Activated T-cell treated with anti-CD3 and anti-CD28 coated beads, Interleukin-2, amount 50 U/mL, for 72 hours (primary cell): Measurements from ENCODE around the gene ACAP3. TPM values are rescaled to one million over a fixed set of nuclear protein-coding genes. Genes with fewer than 3 reads are reported as not detected.
A peak's percentile ranks its signal among the peaks of the same experiment; 100 is the strongest.

Experiments
- ATAC-seq, 2 donors: fragments of 150-1000 bp; cut with Tn5 transposase; replicated peaks in 1 of 2; 2 replicates each; pipeline ENCODE4 v1.10.0; 2021; ENCODE audit warnings: moderate library complexity in 2 of 2, mild to moderate bottlenecking in 1 of 2
- DNase-seq, 2 donors: peaks; one replicate each; pipeline ENCODE4 v3.0.0; 2021 to 2022; ENCODE audit warnings: mixed read lengths in 1 of 2
- H3K27ac Mint-ChIP-seq: one replicate; pipeline ENCODE4 v1.8.0; 2022; ENCODE audit warnings: mild to moderate bottlenecking, moderate library complexity, mixed read lengths
- H3K27me3 Mint-ChIP-seq: one replicate; pipeline ENCODE4 v1.8.0; 2022; ENCODE audit warnings: low read depth, mixed read lengths
- H3K36me3 Mint-ChIP-seq, 2 donors: one replicate each; pipeline ENCODE4 v1.8.0; 2022; ENCODE audit warnings: mixed read lengths in 2 of 2, mild to moderate bottlenecking in 1 of 2; ENCODE audit not compliant: insufficient read depth in 2 of 2
- H3K4me1 Mint-ChIP-seq: one replicate; pipeline ENCODE4 v1.8.0; 2022; ENCODE audit warnings: low read depth, mixed read lengths
- H3K4me3 Mint-ChIP-seq, 2 donors: one replicate each; pipeline ENCODE4 v1.8.0; 2022; ENCODE audit warnings: mild to moderate bottlenecking in 2 of 2, mixed read lengths in 2 of 2, moderate library complexity in 2 of 2
- H3K9me3 Mint-ChIP-seq, 2 donors: one replicate each; pipeline ENCODE4 v1.8.0; 2022; ENCODE audit warnings: mixed read lengths in 2 of 2
- total RNA-seq, 2 donors: library from RNA; stranded (reverse); gene quantifications; one replicate each; pipeline ENCODE4 v1.2.3, GENCODE V29; 2022

The ACAP3 gene
- total RNA-seq, 2 donors from 2014 or later, result 28.6 to 37.9 TPM

GRCh38 chr1:1312450-1313314 lies 5.0 kb upstream of the ACAP3 start:
- H3K4me1 Mint-ChIP-seq, result no peaks in the 10 kb centered on the region
- H3K27me3 Mint-ChIP-seq, result no peaks in the 10 kb centered on the region
- no peak for ATAC-seq
- H3K9me3 Mint-ChIP-seq, result no peaks in the 10 kb centered on the region
- H3K27ac Mint-ChIP-seq, result no peak overlapping the region
- no peak overlapping the region for H3K4me3 Mint-ChIP-seq
- peaks cover 0 to 1% of the 10 kb centered on the region in 2 donors for H3K36me3 Mint-ChIP-seq
- no peak for DNase-seq

DNA sequence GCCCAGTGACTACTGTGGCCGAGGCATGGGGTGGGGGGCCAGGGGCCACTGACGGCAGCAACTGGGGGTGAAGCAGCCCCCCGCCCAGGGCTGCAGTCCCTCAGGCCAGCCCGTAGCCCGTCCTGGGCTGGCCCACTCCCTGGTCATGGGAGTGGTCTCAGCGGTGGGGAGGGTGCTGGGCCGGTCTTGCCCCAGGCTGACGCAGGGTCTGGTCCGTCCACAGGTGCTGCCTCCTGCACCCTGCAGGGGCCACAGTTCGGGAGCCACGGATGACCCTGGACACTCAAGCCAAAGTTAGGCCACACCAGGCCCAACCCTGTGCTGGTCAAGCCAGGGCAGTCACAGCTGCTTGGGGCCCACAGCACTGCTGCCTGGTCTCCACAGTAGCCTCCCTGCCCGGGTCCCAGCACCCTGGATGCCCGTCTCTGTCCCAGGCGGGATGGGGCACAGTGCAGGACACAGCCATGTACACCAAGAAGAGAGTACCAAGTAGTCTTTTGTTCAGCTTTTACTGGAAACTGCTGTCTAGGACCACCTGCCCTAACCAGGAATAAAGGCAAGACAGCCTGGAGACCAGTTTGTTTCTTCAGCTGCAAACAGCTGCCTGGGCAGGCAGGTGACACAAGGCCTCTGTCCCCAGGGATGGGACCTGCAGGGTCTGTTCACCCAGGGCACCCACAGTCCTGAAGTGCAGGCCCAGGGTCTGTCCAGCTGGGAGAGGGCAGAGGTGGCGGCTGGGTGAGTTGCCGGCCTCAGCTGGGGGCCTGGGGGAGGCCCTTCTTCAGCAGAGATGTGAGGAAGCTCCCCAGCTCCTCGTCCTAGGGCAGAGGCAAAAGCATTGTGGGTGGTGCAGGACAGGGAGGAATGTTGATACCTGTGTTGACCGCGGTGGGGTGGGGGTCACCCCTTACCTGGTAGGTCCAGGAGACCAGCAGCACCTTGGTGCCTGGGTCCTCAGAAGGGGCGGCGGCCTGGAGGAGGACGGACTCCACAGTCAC lies 3.7 kb upstream of the ACAP3 start:
- no peak overlapping the region for H3K27ac Mint-ChIP-seq
- H3K27me3 Mint-ChIP-seq, result no peaks in the 10 kb centered on the region
- no peak for ATAC-seq
- peaks cover 7% of the 10 kb centered on the region for H3K4me1 Mint-ChIP-seq
- H3K9me3 Mint-ChIP-seq, result no peaks in the 10 kb centered on the region
- H3K4me3 Mint-ChIP-seq, result no peak overlapping the region
- H3K36me3 Mint-ChIP-seq, result peaks cover 0 to 1% of the 10 kb centered on the region in 2 donors
- DNase-seq, result no peak

DNA sequence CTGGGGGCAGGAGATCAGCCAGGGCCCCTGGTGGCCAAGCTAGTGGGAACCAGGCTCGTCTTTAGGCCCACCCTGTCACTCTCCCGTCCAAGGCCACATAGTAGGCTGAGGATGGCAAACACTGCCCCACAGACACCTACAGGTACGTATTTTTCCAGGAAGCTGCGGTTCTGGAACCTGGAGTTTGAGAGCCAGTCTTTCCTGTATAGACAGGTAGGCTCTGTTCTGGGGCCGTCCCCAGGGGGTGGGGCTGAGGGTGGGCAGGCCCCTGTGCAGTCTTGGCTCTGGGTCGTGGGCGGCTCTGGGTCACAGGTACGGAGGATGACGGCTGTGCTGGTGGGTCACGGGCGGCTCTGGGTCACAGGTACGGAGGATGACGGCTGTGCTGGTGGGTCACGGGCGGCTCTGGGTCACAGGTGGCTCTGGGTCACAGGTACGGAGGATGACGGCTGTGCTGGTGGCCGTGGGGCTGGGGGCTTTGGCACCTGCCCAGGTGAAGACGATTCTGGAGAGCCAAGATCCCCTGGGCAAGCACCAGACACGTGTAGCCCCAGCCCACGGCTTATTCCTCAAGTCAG lies 2.8 kb upstream of the ACAP3 start:
- ATAC-seq (no peak), DNase-seq (no peak)
- Mint-ChIP-seq H3K9me3 (no peaks in the 10 kb centered on the region), H3K27ac (no peak overlapping the region), H3K4me3 (peak overlapping the region; percentile 32 to 78), H3K4me1 (peaks cover 15% of the 10 kb centered on the region), H3K36me3 (peaks cover 0 to 1% of the 10 kb centered on the region in 2 donors), H3K27me3 (no peaks in the 10 kb centered on the region)

- Mint-ChIP-seq H3K9me3 (no peaks in the 10 kb centered on the region), H3K27me3 (no peaks in the 10 kb centered on the region), H3K36me3 (peaks cover 0 to 1% of the 10 kb centered on the region in 2 donors), H3K27ac (no peak overlapping the region), H3K4me3 (peak overlapping the region; percentile 78), H3K4me1 (peaks cover 16% of the 10 kb centered on the region)
- DNase-seq (no peak), ATAC-seq (no peak)
Measured at GRCh38 chr1:1310109-1310385, 2.3 kb upstream of the ACAP3 start.

GRCh38 chr1:1309251-1310108 lies 1.8 kb upstream of the ACAP3 start:
- Mint-ChIP-seq H3K9me3 (no peaks in the 10 kb centered on the region), H3K27ac (no peak overlapping the region), H3K4me3 (peak overlapping the region; percentile 78), H3K4me1 (peaks cover 16% of the 10 kb centered on the region), H3K36me3 (peaks cover 0 to 1% of the 10 kb centered on the region in 2 donors), H3K27me3 (no peaks in the 10 kb centered on the region)
- DNase-seq (peak in 1 of 2 donors; percentile 28), ATAC-seq (no peak)

- DNase-seq (no peak), ATAC-seq (no peak)
- H3K4me1 Mint-ChIP-seq, result peaks cover 16% of the 10 kb centered on the region
- H3K27ac Mint-ChIP-seq, result no peak overlapping the region
- no peaks in the 10 kb centered on the region for H3K27me3 Mint-ChIP-seq
- H3K36me3 Mint-ChIP-seq, result peaks cover 0 to 1% of the 10 kb centered on the region in 2 donors
- no peaks in the 10 kb centered on the region for H3K9me3 Mint-ChIP-seq
- H3K4me3 Mint-ChIP-seq, result peak overlapping the region; percentile 78 to 87
Measured at GRCh38 chr1:1308756-1309250, 1.1 kb upstream of the ACAP3 start.

- no peak overlapping the region for H3K27ac Mint-ChIP-seq
Measured at GRCh38 chr1:1307261-1307922, 338 bp downstream of the ACAP3 start.

GRCh38 chr1:1306661-1307260 lies 969 bp downstream of the ACAP3 start:
- DNase-seq, result no peak
- no peaks in the 10 kb centered on the region for H3K9me3 Mint-ChIP-seq

More at GRCh38 chr1:1307261-1307922, 338 bp downstream of the ACAP3 start:
- peak in 1 of 2 donors; percentile 0 for ATAC-seq
- Mint-ChIP-seq H3K27me3 (no peaks in the 10 kb centered on the region), H3K36me3 (no peaks in the 10 kb centered on the region), H3K9me3 (no peaks in the 10 kb centered on the region), H3K4me1 (peaks cover 16% of the 10 kb centered on the region), H3K4me3 (peak overlapping the region; percentile 87 to 92)
- DNase-seq, result no peak

DNA sequence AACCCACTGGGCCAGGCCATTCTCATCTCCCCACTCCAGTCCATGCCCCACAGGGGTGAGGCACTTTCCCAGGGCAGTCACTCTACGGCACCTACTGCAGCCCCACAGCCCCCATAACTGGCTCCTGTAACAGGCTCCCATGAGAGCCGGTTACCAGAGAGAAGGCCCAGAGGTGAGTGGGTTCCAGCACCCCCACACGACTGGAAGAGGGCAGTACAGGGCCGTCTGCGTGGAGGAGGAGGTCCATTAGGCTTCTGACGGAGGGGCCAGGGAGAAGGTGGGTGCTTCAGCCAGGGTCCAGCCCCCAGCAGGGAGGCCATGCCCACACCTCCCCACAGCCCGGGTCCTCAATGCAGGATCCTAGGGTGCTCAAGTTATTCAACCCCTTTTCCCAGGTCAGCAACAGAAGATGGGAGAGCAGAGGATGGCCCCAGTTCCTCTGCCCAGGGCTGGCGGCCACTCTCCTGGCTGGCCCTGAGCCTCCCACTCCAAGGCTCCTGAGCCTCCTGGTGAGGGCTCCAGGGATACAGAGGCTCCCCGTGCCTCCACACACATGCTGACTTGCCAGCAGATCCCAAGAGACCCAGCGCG lies 1.6 kb downstream of the ACAP3 start:
- peak in 1 of 2 donors; percentile 46 for DNase-seq
- Mint-ChIP-seq H3K4me3 (peak overlapping the region; percentile 87 to 92), H3K9me3 (no peaks in the 10 kb centered on the region), H3K27me3 (no peaks in the 10 kb centered on the region), H3K4me1 (peaks cover 16% of the 10 kb centered on the region), H3K27ac (no peak overlapping the region), H3K36me3 (no peaks in the 10 kb centered on the region)
- ATAC-seq, result no peak

More at GRCh38 chr1:1306661-1307260, 969 bp downstream of the ACAP3 start:
- Mint-ChIP-seq H3K4me3 (peak overlapping the region; percentile 87 to 92), H3K27ac (no peak overlapping the region), H3K36me3 (no peaks in the 10 kb centered on the region), H3K4me1 (peaks cover 16% of the 10 kb centered on the region), H3K27me3 (no peaks in the 10 kb centered on the region)
- no peak for ATAC-seq

DNA sequence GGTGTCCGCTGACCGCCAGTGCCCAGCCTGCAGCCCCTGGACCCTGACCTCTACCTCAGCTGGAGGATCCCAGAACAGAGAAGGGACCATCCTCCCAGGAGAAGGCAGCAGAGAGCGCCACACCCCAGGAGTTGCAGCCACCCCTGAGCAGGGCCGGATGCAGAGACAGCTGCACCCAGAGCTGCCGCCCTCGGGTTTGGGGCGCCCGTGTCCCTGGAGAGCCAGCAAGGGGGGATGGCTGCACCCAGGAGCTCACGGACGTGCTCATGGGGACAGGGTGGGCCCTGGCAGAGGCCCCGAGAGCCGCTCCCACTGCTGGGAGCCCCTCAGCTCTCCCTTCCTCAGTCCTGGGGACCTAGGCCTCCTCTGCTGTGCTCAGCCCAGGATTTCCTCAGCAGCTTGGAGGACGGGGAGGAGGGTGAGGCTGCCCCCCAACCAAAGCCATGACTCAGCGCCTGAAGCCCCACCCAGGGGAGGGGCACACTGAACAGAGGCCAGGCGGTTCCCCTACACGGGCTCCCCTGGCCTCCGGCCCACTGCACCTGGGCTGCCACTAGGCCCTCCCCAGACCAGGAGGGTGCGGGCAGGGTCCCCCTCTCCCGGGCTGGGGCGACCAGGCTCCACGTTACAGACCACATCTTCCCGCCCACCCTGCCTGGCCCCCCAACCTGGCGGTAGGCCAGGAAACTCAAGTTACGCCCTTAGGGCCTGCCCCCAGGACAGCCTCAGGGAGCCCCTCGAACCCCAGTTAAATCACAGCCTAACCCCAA lies 2.2 kb downstream of the ACAP3 start:
- peak; percentile 71 to 78 for DNase-seq
- ATAC-seq, result peak; percentile 27 to 32
- Mint-ChIP-seq H3K4me3 (peak overlapping the region; percentile 87 to 92), H3K27ac (no peak overlapping the region), H3K36me3 (no peaks in the 10 kb centered on the region), H3K9me3 (no peaks in the 10 kb centered on the region), H3K4me1 (peaks cover 16% of the 10 kb centered on the region), H3K27me3 (no peaks in the 10 kb centered on the region)
